Neutrophil (primary cell): Measurements from ENCODE around the gene EMX1.

Experiments
- H3K27ac ChIP-seq: fragments of 200-600 bp; sonication (generic); 2 replicates; pipeline ENCODE4 v1.5.1; 2016; ENCODE audit warnings: mild to moderate bottlenecking, moderate library complexity
- H3K27me3 ChIP-seq: fragments of 200-600 bp; sonication (generic); 2 replicates; pipeline ENCODE4 v1.6.0; 2016; ENCODE audit warnings: mild to moderate bottlenecking
- H3K36me3 ChIP-seq: fragments of 200-600 bp; sonication (generic); 2 replicates; pipeline ENCODE4 v1.5.1; 2017
- H3K4me1 ChIP-seq, 2 experiments: fragments of 200-600 bp in 1 of 2; sonication (generic) in 1 of 2; 1 replicate in 1 of 2; 2 replicates in 1 of 2; pipeline versions ENCODE4 v1.5.1 to v1.6.1; 2013 to 2016; ENCODE audit warnings: low read depth in 1 of 2, low read length in 1 of 2, mild to moderate bottlenecking in 1 of 2, moderate library complexity in 1 of 2; ENCODE audit not compliant: control insufficient read depth in 1 of 2, insufficient read depth in 1 of 2
- H3K4me3 ChIP-seq, 2 experiments: fragments of 200-600 bp in 1 of 2; sonication (generic) in 1 of 2; 1 replicate in 1 of 2; 2 replicates in 1 of 2; pipeline ENCODE4 v1.5.1; 2013 to 2016; ENCODE audit warnings: low read depth in 1 of 2, low read length in 1 of 2, mild to moderate bottlenecking in 1 of 2, moderate library complexity in 1 of 2
- H3K9me3 ChIP-seq: fragments of 200-600 bp; sonication (generic); 2 replicates; pipeline ENCODE4 v1.5.1; 2016
- TF ChIP-seq, protein P1 (sequence below): fragments of 200-600 bp; sonication (generic); IDR thresholded peaks from 2 replicates; pipeline ENCODE4 v1.5.1; 2016; ENCODE audit warnings: antibody characterized with exemption

Gene EMX1

DNA sequence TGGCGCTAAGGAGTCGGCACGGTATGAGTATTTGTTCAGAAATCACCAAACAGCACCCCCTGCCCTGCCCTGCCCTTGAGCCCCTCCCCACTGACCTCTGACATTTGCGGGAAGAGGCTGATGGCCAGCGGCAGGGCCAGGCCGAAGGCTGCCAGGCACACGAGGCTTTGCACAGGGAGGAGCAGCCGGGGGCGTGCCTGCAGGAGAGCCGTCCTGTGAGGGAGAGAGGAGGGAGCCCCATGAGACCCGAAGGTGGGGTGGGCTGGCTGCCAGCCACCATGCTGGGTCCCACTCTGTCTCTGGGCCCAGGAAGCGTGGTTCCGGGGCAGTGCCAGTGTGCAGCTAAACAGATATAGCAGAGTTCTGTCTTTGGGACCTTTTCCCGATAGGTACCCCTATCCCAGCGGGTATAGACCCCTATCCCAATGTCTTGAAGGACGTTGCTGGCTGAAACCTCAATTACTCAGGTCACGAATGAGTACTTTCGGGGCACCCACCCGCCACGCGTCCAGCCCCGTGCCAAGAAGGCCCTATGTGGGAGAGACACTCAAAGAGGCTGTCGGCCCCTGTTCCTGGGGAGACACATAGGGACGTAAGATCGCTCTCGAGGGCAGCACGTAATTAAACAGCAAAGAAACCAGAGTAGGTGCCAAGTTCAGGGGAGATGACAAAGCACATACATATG, 43.9 kb downstream of the EMX1 start:
- Histone ChIP-seq H3K36me3 (peaks cover 93% of the 10 kb centered on the region), H3K9me3 (no peaks in the 10 kb centered on the region), H3K27me3 (no peaks in the 10 kb centered on the region), H3K4me3 (no peak overlapping the region), H3K4me1 (peaks cover 12% of the 10 kb centered on the region in 2 experiments), H3K27ac (no peak overlapping the region)
- TF ChIP-seq, protein P1, sequence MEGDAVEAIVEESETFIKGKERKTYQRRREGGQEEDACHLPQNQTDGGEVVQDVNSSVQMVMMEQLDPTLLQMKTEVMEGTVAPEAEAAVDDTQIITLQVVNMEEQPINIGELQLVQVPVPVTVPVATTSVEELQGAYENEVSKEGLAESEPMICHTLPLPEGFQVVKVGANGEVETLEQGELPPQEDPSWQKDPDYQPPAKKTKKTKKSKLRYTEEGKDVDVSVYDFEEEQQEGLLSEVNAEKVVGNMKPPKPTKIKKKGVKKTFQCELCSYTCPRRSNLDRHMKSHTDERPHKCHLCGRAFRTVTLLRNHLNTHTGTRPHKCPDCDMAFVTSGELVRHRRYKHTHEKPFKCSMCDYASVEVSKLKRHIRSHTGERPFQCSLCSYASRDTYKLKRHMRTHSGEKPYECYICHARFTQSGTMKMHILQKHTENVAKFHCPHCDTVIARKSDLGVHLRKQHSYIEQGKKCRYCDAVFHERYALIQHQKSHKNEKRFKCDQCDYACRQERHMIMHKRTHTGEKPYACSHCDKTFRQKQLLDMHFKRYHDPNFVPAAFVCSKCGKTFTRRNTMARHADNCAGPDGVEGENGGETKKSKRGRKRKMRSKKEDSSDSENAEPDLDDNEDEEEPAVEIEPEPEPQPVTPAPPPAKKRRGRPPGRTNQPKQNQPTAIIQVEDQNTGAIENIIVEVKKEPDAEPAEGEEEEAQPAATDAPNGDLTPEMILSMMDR: no peak

DNA sequence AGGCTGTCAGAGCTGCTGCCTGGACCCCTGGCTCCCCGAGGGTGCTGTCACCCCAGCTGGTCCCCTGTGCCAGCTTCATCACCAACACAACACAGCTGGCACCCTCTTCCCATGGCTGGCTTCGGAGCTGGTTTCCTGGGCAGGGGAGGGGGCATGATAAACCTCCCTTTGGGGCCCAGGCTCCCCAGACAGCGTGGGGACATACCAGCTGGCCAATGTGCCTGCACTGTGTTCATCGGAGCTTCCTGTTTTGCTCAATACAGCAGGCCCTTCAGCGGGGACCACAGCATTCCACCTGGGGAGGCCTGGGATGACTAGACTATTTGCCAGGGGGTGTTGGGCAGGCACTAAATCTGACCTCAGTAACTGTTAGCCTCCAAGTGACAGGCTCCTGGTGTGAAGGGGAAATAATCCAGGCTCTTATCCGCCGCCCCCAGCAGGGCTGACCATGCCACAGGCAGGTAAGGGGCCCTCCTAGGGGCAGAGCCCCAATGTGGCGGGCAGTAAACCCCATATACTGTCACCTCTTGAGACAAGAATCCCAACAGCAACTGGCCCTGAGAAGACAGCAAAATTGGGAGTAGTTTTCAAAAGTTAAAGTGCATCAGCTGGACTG, 44.6 kb downstream of the EMX1 start:
- H3K9me3 ChIP-seq: no peaks in the 10 kb centered on the region
- H3K4me1 ChIP-seq: peaks cover 12% of the 10 kb centered on the region in 2 experiments
- H3K4me3 ChIP-seq: no peak overlapping the region
- no peak overlapping the region for H3K27ac ChIP-seq
- peaks cover 93% of the 10 kb centered on the region for H3K36me3 ChIP-seq
- no peaks in the 10 kb centered on the region for H3K27me3 ChIP-seq
- TF ChIP-seq, protein P1: no peak

DNA sequence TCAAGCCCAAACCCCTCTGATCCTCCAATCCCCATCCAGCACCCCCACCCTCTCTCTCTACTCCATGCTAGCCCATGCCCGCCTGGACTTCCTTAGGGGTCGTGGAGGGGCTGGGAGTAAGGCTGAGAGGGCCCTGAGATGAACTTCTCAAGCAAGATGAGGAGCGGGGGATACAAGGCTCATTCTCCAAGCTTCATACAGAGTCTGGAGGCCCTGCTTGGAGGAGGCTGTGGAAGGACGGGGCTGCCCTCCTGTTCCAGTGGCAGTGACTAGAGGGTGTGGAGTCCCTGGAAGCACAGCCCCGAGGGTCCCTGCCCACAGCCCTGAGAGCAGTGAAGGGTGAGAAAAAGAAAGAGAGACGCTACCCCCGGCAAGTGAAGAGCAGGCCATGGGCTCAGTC, 45.6 kb downstream of the EMX1 start:
- H3K9me3 ChIP-seq: no peaks in the 10 kb centered on the region
- no peak overlapping the region for H3K4me3 ChIP-seq
- peaks cover 12% of the 10 kb centered on the region in 2 experiments for H3K4me1 ChIP-seq
- no peaks in the 10 kb centered on the region for H3K27me3 ChIP-seq
- H3K27ac ChIP-seq: no peak overlapping the region
- H3K36me3 ChIP-seq: peaks cover 95% of the 10 kb centered on the region
- TF ChIP-seq, protein P1: no peak

DNA sequence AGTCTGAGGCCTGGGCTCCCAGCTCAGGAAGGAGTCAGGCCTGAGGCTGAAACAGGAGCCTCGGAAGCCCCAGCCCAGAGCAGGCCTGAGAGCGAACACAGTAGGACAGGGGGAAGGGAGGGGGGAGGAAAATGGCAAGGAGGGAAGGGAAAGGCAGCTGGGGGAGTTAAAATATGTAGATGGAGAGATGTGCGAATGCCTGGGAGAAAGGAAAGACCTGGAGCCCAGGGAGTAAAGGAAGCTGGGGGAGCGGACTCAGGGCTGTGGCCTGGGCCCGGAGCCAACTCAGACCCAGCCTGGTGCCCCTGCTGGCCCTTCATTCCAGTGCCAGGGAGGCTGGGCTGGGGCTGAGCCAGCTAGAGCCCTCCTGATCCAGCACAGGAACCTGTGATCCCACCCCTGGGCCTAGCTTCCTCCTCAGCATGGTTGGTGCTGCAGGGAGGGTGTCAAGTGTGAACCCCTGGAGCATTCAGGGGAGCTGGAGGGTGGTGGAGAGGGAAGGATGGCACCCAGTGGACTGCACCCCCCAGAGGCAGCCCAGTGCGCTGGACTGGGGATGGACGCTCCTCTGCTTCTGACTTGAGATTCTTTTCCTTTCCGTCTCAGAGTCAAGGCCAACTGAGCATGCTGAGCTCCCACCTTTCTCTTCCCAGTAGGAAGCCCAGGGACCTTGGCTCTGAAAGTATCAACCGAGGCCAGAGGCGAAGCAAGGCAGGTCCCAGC, 46.3 kb downstream of the EMX1 start:
- H3K36me3 ChIP-seq: peaks cover 93% of the 10 kb centered on the region
- no peaks in the 10 kb centered on the region for H3K27me3 ChIP-seq
- H3K4me1 ChIP-seq: peaks cover 12% of the 10 kb centered on the region in 2 experiments
- H3K4me3 ChIP-seq: no peak overlapping the region
- no peaks in the 10 kb centered on the region for H3K9me3 ChIP-seq
- H3K27ac ChIP-seq: no peak overlapping the region
- TF ChIP-seq, protein P1: no peak

DNA sequence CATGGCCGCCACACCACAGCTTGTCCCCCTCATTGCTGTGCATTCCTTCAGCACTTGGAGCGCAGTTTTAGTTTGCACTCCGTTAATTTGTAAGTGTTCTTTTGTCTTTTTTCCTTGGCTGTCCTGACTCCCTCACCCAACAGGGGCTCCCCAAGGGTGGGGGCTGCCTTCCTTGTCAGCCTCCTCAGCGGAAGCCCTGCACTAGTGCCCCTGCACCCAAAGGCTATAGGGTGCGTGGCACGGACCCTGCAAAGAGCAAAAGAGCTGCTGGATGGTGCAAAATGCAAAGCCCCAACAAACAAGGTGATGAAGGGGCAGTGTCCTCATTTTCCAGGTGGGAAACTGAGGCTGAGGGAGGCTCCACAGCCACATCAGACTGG, 46.8 kb downstream of the EMX1 start:
- TF ChIP-seq, protein P1: no peak
- Histone ChIP-seq H3K4me1 (peaks cover 12% of the 10 kb centered on the region in 2 experiments), H3K36me3 (peaks cover 92% of the 10 kb centered on the region)

More for the DNA sequence above, 46.8 kb downstream of the EMX1 start:
- Histone ChIP-seq H3K9me3 (no peaks in the 10 kb centered on the region), H3K27me3 (no peaks in the 10 kb centered on the region), H3K4me3 (no peak overlapping the region), H3K27ac (no peak overlapping the region)
